ENCODE data around the gene MTRF1L.

DNA sequence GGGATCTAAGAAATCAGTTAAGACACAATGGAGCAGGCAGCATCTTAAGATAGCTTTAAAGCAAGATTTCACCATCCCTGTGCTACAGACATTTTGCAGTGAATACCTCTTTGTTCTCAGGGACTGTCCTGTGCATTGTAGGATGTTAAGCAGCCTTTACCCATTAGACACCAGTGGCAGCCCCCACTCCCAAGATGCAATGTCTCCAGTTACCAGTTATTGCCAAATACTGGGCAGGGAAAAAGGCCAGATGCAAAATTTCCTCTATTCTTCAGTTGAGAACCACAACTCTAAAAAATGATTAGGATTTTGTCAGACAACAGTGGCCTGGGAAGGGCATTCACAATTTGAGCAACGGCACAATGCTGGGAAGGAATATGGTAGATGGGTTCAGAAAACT lies 25.8 kb downstream of the MTRF1L start:
- TF ChIP-seq POLR2A (IDR thresholded peaks at IDR 0.05), result no peak
- TF ChIP-seq, protein P1, sequence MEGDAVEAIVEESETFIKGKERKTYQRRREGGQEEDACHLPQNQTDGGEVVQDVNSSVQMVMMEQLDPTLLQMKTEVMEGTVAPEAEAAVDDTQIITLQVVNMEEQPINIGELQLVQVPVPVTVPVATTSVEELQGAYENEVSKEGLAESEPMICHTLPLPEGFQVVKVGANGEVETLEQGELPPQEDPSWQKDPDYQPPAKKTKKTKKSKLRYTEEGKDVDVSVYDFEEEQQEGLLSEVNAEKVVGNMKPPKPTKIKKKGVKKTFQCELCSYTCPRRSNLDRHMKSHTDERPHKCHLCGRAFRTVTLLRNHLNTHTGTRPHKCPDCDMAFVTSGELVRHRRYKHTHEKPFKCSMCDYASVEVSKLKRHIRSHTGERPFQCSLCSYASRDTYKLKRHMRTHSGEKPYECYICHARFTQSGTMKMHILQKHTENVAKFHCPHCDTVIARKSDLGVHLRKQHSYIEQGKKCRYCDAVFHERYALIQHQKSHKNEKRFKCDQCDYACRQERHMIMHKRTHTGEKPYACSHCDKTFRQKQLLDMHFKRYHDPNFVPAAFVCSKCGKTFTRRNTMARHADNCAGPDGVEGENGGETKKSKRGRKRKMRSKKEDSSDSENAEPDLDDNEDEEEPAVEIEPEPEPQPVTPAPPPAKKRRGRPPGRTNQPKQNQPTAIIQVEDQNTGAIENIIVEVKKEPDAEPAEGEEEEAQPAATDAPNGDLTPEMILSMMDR (IDR thresholded peaks at IDR 0.05), result no peak
